HG02870 (cell line): Measurements from ENCODE around the gene UGT3A2.

Experiments
- ATAC-seq: cut with Tn5 transposase; IDR thresholded peaks from one replicate; pipeline ENCODE4 v1.9.1; 2021; ENCODE audit warnings: mild to moderate bottlenecking, moderate library complexity; ENCODE audit not compliant: unreplicated experiment

The UGT3A2 gene, protein sequence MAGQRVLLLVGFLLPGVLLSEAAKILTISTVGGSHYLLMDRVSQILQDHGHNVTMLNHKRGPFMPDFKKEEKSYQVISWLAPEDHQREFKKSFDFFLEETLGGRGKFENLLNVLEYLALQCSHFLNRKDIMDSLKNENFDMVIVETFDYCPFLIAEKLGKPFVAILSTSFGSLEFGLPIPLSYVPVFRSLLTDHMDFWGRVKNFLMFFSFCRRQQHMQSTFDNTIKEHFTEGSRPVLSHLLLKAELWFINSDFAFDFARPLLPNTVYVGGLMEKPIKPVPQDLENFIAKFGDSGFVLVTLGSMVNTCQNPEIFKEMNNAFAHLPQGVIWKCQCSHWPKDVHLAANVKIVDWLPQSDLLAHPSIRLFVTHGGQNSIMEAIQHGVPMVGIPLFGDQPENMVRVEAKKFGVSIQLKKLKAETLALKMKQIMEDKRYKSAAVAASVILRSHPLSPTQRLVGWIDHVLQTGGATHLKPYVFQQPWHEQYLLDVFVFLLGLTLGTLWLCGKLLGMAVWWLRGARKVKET

DNA sequence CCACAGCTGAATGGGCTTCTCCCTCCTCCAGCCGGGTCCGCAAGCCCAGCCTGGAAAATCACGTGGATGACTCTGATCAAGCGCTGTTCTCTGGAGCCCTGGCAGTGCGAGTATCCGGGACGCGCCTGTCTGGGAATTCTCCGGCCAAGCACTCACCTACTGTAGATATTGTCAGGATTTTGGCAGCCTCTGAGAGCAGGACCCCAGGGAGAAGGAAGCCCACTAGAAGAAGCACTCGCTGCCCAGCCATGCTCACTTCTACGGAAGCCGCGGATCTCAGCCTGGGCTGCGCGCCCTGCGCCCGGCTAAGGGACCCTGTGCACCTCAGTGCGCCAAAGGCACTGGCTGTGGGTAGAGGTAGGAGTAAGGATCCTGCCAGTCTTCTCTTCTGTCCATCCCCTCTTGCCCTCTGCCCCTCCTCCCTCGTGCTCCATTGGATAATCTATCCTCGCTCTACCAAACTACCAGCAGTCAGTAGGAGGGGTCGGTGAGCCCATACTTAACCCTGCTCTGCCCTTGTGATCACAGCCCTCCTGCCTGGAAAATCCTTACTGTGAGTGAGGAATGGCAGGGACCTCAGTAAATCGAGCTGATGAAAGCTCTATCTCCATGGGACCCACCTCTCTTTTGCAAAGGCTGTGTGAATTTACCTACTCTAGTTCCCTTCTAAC is at the start of gene UGT3A2:
Gene UGT3A2 (minus strand): TSS at position 343 of the 671 bp plus-strand sequence. CDS start 93 bp downstream, at position 250.
- no peak for ATAC-seq

DNA sequence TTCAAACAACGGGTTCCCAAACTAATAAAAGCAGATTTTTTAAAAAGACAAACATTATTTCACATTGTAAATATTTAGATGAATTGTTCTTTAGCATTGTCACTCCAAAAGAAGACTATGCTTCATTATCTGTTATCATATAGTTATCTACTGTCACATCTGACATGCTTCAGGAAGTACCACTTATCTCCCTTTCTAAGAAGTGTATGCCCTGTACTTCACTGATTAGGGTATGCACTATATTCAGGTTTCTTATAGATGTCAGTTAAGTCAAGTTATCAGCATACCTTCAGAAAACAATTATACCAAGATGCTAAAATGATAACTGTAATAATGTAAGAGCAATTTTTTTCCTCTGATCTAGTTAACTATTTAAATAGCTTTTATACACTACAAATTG is 44.6 kb upstream of the UGT3A2 start:
- ATAC-seq, result no peak

DNA sequence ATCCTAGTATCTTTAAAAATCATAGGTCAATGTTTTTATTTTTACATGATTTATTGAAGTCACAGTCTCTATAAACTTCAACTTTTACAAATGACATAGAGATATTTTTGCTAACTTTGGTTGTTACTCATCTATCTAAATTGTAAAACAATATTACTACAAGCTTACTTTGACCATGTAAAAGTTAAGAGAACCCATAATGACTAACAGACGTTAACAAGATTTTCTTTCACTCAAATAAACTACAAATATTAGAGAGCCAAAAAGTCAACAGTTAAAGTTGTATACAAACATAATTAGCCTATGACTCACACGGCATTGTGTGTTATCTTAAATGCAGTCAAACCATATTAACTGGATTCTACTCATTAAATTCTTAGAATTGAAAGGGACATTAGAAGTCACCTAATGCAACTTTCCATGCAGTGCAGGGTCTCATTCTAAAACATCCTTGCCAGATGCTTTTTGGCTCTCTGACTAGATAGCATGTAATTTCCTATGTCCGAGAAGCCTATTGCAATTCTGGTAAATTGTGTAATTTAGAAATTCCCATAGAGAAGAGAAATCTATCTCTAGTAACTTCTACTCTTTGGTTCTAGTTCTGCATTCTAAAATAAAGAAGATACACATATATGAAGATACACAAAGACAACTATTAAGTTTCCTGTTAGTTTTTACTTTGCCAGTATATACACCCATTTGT is 42.2 kb upstream of the UGT3A2 start:
- no peak for ATAC-seq

DNA sequence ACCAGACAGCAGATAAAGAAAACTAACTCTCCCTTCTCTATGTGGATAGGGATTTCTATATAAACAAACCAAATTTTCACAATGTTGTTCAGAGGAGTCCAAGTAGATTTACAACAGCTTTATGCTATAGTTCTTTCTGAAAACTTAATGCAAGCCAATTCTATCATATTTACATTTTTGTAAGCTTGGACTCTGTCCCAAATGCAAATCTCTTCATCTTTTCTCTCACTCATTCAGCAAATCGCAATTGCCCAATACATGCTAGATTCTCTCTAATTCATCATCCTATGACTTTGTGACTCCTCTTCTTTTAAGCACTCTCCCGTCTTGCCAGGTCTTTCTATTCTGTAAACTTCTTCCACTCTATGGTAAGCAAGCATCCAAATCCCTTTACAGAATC is 39.1 kb upstream of the UGT3A2 start:
- no peak for ATAC-seq

DNA sequence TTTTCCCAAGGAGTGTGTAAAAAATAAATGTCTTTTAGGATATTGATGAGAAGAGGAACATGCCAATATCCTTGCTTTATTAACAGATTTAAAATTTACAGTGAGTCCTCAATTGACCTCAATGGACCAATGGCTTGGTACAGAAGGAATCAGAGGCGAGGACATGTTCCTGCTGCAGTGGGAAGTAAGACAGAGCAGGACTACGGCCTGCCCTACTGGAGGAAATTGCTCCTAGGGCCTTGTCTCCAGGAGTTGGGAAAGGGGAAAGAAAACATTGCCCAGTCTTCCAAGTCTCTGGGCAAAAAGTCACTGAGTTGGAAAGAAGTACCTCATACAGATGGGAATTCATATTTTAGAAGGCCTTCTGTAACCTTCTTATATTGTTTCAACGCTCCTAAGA is 33.1 kb upstream of the UGT3A2 start:
- no peak for ATAC-seq

DNA sequence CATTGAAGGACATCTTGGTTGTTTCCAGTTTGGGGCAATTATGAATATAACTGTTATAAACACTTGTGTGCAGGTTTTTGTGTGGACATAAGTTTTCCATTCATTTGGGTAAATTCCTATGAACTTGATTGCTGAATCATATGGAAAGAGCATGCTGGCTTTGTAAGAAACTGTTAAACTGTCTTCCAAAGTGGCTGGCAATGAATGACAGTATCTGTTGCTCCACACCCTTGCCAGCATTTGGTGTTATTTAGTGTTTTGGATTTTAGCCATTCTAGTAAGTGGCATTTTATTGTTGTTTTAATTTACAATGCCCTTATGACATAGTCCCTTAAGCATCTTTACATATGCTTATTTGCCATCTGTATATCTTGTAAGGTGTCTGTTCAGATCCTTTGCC is 29.8 kb upstream of the UGT3A2 start:
- no peak for ATAC-seq

DNA sequence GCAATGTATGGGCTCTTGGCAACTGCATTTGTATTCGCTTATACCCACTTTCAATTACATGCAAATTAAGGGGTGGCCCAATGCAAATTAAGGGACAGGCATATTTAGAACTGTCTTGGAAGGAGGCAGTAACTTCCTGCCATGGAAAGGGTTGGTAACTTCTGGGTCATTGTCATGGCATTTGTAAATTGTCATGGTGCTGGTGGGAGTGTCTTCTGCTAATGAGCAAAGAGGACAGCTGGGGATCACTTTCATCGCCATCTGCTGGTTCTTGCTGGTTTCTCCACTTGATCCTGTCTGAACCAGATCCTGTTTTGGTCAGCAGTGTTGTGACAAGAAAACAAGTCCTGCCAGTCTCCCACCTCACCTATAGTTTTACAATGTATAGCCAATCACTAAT is 23.3 kb upstream of the UGT3A2 start:
- peak; percentile 86 for ATAC-seq

DNA sequence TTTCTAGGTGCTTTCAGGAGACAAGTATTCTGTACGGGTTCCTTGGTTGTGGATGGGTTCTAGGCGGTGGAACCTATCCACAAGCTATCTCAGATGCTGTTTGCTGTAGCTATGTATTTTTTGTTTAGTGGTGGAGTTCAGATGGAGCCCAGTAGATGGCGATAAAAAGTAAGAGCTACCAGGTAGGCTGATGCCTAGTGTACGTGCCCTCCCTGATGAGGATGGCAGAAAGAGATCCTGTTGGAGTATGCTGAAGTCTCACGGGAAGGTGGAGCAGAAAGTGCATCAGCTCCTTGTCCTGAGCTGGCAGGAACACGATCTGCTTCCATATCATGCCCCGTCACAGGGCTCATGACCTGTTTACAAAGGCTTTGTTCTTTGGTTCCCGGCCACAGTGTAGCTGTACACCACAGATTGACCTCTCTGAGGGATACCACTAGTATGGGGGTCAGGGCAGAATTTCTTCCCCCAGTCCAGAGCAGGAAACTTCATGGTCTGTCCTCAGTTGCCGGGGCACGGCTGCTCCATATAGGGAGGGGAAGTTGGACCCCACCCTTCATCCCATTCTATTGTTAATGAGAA is 12.6 kb upstream of the UGT3A2 start:
- ATAC-seq, result peak; percentile 98

DNA sequence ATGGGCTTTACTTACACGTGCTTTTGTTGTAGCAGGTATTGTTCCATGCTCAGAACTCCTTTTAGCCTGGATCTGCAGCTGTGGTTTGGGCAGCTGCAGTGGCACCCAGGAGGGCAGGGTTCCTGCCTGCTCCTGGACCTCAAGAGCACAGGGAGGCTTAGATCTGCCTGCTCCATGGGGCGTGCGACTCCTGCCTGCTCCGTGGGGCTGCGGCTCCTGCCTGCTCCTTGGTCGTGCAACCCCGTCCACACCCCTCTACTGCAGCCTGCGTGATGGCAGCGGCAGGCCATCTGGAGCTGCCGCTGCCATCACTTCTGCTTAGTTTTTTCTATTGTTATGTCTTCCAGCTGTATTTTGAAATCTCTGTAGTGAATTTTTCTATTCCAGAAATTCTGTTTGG is 11.7 kb upstream of the UGT3A2 start:
- no peak for ATAC-seq

DNA sequence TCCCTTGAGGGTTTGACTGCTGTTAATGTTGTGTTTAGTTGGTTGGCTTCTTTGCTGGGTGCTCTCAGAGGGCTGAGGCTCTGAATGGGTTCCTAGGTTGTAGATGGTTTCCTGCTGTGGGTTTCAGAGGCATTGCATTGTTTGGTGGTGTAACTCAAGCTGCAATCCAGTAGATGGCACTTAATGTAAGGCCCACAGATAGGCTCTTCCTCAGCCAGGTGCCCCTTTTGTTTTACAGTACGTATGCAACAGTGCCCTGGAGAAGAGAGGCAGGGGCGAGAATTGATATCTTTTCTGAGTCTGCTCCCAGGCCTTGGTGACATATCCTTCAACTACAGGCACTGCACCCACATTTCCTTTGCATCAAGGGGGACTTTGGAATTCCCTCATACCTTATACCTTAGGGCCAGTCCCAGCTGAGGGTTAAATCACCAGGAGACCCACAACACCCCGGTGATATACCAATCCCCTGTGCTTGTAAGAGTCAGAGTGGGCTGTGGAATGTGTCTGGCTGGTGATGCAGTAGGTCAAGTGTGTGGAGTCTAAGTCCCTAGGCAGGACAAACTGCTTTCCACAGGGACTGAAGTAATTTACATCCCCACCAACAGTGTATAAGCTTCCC is 7.0 kb upstream of the UGT3A2 start:
- ATAC-seq, result peak; percentile 54

DNA sequence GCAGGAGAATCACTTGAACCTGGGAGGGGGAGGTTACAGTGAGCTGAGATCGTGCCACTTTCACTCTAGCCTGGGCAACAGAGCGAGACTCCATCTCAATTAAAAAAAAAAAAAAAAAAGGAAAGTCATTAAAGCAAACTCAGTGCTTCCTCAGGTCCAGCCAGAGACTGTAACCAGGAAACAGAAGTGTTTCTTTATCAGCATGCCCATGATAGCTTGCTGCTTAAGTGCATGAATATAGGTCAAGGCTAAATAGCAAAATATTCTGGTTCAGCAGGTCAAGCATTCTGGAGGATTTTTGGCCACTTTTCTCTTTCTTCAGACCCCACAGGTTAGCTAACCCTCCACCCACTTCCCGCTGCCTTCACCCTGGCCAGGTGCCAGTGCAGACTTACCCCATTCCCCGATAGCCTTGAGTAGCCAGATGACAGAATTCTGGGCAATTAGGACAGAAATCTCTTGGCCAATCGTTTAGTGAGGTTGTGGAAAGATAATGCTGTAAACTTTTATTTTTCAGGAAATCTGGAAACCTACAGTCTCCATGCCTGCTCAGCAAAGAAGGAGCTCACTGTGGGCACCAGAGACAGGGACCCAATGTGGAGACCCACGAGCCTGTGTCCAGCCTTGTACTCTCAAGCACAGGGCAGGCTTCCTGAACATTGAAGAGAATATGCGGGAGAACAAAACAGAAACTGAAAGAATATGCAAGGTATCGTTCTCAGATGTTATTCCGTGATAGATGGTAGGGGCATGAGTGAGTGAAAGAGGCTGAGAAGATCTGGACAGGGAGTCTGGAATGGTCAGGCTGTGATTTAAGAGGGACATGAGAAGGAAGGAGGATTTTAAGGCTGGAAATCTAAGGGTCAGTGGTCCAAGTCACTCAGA is 4.2 kb upstream of the UGT3A2 start:
- no peak for ATAC-seq

DNA sequence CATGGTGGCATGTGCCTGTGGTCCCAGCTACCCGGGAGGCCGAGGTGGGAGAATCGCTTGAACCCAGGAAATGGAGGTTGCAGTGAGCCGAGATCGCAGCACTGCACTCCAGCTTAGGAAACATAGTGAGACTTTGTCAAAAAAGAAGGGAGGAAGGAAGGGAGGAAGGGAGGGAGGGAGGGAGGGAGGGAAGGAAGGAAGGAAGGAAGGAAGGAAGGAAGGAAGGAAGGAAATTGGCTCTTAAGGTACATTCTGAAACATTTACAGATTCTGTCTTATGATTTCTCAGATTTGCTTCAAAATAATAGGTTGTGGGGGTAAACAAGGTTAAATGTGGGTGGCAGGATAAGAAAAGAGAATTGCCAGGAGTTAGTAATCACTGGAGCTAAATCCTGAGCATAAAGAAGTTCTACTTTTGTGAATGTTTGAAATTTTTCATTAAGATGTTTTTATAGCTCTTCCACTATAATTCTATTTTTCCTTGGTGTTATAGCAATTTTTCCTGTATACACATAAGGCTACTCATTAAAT is 2.1 kb upstream of the UGT3A2 start:
- ATAC-seq, result no peak

DNA sequence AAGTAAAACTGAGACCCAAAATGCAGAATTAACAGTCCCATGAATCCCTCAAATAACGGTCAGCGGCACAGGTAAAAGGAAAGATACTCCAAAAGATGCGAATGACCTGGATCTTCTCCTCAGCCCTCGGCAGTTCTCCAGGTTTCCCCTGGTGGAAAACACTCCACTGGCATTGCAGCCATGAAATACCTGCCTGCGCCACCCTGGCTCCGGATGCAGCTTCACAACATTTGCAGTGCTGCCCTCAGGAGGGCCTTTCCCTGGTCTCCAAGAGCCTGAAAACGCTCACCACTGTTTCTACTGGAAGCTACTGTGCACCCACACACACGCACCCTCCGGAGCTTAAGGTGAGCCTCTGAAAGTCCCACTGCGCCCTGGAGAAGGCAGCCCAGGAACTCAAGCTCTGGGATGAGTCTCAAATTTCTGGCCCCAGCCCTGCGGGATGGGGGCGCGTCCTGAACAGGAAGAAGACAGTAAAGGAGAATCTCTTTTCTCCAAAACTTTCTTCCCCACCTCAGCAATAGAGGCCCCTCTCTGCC is 612 bp downstream of the UGT3A2 start:
- ATAC-seq, result no peak

DNA sequence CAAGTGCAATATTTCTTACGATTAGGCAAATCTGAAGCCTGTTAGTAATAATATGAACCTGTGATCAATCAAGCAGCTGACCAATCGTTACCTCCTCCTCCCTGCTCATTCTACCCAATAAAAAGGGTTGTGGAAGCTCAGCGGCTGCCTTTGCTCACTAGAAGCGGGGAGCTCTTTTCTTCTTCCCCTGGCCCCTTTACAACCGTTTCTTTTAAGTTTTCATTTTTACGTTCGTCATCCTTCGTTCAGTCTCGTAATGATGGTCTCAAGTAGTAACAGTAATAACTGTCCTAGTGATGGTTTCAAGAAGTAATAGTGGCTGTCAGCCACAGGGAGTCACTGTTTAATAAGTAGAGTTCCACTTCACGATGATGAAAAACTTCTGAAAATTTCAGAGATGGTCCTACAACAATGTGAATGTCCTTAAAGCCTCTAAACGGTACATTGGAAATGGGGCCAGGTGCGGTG is 6.2 kb downstream of the UGT3A2 start:
- ATAC-seq, result no peak

DNA sequence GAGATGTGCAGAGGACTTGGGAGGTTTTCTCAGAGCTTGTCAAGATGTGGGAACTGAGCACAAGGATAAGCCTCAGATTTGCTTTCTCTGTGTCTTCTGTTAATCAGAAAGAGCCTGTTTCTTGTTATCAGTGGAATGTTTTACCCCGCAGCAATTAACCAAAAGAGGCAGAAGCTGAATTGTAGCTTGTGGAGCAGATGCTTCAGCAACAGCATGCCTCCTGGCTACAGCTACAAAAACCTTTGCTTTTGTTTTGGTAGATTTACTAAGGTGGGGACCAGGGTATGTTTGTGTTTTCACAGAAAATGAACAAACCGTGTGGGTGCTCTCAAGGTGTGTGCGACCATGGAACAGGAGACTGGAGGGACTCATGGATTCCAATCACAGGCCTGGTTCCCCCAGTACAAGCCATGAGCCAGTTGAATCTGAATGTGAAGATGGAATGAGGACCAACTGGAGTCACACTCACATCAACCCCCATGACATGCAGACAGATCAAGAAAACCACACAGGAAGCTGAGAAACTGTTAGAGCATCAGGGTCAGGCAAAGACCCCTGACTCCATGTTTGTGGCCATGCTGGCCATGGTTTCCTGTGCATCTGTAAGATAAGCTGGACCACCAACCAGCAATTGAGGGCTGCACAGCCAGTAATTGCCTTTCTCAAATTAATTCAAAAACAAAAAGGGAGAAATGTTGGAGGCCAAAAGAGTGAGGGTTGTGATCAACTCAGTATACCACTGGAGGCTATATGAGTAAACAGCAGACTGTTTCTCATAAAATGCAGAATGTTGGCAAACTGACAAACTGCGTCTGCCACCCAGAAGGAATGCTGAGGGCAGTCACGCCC is 6.9 kb downstream of the UGT3A2 start:
- ATAC-seq, result no peak

DNA sequence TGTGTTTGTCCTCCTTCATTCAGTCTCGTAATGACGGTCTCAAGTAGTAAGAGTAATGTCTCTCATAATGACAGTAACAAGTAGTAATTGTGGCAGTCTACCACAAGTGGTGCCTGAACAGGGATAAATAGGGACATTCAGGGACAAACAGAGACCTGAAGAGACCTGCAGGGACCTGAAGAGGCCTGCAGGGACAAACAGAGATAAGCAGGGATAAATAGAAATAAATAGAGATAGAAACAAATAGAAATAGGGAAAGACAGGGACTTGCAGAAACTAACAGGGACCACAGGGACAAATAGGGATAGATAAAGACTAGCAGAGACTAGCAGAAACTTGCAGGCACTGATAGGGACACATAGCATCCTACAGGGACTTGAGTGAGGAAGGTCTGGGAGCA is 7.9 kb downstream of the UGT3A2 start:
- ATAC-seq, result no peak

DNA sequence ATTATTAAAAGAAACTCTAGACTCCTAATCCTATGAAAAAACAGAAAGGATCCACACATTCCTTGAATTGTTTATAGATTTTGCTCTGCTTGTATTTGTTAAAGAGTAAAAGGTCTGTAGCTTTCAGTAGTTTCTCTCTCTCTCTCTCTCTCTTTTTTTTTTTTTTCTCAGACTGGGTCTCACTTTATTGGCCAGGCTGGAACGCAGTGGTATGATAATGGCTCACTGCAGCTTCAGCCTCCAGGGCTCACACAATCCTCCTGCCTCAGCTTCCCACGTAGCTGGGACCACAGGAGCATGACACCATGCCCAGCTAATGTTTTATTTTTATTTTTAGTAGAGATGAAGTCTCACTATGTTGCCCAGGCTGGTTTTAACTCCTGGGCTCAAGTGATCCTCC is 9.3 kb downstream of the UGT3A2 start:
- no peak for ATAC-seq

DNA sequence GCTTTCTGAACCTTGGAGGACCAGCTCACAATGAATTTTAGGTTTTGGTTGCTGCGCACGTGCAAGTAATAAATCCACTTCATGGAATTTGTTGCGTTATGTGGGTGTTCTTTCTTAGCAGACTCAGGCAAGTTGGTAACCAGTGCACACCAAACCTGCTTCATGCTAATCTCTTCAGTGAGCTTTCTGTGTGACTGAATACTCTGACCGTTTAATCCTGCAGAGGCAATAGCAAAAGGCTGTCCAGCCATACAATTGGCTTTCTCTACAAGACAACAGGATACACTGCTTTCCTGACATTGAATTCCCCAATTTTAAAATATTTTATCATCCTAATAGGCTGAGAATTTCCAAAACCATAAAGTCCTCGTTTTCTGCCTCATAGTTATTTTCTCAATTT is 10.3 kb downstream of the UGT3A2 start:
- no peak for ATAC-seq
